Stimulated activated CD4-positive, alpha-beta T cell treated with anti-CD3 and anti-CD28 coated beads, Interleukin-12 subunit alpha, Interleukin-12 subunit beta, amount 100 ng/mL, for 4 hours (primary cell): ENCODE measurements around the gene KAT6B.

Source experiments
- DNase-seq: peaks from one replicate; pipeline ENCODE4 v3.0.0-alpha.2; 2020

Gene KAT6B

GRCh38 chr10:75074711-75075445 lies 248.5 kb downstream of the KAT6B start:
- DNase-seq: no peak

DNA sequence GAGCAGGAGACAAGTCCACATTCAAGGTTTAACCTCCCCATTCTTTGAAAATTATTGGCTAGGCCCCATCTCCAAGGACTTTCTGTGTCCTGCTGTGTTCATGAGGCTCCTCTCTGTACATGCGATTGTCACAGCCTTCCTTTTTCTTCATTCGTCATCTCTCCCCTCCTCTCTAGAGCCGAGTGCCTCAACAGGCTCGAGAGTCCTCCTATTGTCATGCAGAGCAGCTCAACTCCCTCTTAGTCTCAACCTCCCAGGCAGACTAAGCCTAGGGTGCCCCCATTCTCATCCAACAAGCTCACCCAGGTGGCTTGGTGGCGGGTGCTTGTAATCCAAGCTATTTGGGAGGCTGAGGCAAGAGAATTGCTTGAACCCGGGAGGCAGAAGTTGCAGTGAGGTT lies 249.9 kb downstream of the KAT6B start:
- no peak for DNase-seq

DNA sequence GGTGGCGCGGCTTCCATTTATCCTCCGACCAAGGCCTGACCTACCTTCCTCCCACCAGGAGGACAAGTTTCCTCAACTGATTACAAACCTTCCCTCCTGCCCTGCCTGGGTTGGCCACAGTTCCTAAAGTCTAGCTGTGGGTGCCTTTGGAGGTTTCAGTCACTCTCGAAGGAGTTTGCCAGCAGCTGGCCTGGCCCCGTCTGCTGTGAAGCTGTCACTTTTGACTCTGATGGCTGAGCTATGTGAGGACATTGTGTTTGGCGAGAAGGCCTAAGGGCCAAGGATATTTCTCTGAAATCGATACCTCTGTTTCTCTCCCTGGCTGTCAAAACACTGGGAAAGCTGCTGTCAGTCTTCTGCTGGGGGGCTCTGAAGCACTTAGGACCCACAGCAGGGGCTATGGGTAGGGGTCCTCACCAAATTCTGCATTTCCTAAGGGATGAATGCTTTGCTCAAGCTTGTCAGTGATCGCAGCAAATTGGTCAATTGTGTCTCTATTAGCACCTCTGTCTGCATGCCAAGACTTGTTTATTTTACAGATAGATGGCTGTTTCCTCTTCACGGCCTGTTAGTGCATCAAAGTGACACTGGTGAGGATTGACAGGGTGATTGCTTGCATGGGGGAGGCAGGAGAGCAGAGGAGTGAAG lies 253.2 kb downstream of the KAT6B start:
- no peak for DNase-seq

DNA sequence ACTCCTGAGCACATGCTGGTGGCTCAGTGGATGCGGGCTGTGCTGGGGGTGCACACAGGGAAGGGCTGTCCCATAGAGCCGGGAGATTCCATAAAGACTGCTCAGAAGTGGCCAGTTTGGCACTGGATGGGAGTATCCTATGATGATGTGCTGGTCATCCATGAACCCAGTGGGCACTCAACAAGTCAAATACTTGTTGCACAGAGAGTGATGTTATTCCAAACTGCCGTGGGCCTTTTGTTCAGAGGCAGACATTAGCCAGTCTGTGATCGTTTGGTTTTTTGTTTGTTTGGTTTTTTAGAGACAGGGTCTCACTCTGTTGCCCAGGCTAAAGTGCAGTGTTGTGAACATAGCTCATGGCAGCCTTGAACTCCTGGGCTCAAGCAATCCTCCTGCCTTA lies 254.2 kb downstream of the KAT6B start:
- DNase-seq: no peak

DNA sequence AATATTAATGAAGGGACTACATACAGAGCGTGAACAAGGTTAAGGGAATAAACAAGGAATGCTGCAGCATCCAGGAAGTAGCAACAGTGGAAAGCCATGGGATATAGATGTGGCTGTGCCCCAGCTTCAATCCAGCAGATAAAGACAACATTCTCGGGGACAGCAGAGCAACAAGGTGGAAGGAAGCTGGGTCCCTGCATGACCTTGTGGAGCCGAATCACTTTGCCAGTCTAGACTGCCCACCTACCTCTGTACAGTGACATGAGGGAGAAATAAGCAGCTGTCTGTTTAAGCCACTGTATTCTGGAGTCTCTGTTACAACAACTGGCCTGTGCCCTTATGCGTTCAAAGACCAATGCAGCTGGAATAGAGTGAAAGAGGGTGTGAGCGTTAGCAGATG lies 255.0 kb downstream of the KAT6B start:
- DNase-seq: no peak
